Esophagus muscularis mucosa (tissue), 4 donors: Measurements from ENCODE around the gene FAM53A.

ENCODE experiments used
- EP300 ChIP-seq: sonication (generic); formaldehyde crosslinking; IDR thresholded peaks from one replicate; pipeline ENCODE4 v1.6.1; 2017; ENCODE audit warnings: antibody characterized with exemption
- POLR2A ChIP-seq: fragments of 450-650 bp; IDR thresholded peaks from one replicate; pipeline ENCODE4 v1.6.1; 2017; ENCODE audit warnings: antibody characterized with exemption, moderate library complexity, mild to moderate bottlenecking, low read depth
- TF ChIP-seq, protein P1 (sequence below), 3 experiments: fragments of 200-600 bp in 2 of 3; fragments of 450-650 bp in 1 of 3; sonication (generic) in 2 of 3; IDR thresholded peaks; one replicate each; pipeline ENCODE4 v1.5.1; 2017 to 2019; ENCODE audit warnings: antibody characterized with exemption in 3 of 3, mild to moderate bottlenecking in 2 of 3, moderate library complexity in 1 of 3

DNA sequence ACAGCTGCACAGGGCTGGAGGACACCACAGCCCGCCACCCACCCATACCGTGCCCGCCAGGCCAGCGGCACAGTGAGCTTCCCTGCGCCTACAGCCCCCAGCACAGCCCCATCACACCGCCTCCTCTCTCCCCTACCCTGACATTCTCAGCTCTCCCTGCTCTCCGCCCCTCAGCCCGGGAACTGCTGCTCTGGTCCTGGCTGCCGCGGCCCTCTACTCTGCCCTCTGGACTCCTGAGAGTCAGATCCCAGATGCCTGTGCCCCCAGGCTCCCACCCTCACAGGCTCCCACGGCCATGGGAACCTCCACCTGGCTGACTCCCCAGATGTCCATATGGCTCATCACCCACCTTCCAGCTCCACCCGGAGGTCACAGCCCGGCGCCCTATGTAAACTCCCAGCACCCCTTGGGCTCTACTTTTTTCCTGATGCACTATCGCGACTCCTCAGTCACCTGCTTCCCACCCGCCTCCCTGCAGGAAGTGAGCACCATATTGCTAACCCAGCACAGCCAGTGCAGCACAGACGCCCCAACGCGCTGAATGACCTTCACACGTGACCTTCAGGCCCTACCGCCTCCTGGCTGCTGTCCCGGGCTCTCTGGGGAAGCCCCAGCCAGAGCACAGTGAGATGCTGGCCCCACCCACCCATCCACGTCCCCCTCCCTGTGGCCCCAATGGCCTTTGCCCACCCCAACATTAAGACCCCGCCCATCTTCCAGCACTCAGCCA, 23.0 kb downstream of the FAM53A start:
- TF ChIP-seq, protein P1, sequence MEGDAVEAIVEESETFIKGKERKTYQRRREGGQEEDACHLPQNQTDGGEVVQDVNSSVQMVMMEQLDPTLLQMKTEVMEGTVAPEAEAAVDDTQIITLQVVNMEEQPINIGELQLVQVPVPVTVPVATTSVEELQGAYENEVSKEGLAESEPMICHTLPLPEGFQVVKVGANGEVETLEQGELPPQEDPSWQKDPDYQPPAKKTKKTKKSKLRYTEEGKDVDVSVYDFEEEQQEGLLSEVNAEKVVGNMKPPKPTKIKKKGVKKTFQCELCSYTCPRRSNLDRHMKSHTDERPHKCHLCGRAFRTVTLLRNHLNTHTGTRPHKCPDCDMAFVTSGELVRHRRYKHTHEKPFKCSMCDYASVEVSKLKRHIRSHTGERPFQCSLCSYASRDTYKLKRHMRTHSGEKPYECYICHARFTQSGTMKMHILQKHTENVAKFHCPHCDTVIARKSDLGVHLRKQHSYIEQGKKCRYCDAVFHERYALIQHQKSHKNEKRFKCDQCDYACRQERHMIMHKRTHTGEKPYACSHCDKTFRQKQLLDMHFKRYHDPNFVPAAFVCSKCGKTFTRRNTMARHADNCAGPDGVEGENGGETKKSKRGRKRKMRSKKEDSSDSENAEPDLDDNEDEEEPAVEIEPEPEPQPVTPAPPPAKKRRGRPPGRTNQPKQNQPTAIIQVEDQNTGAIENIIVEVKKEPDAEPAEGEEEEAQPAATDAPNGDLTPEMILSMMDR (IDR thresholded peaks at IDR 0.05): no peak
- TF ChIP-seq EP300 (no peak), POLR2A (no peak)
